Mesendoderm (in vitro differentiated cells): ENCODE data around the gene RYR2.

Experiments
- DNase-seq: peaks from one replicate; pipeline ENCODE4 v3.0.0; 2013
- H2AK5ac ChIP-seq: 2 replicates; pipeline ENCODE4 v1.6.1; 2013; ENCODE audit warnings: low read length, inconsistent platforms
- H2BK120ac ChIP-seq: 2 replicates; pipeline ENCODE4 v1.6.1; 2013; ENCODE audit warnings: low read depth, mild to moderate bottlenecking, low read length, moderate library complexity, mixed read lengths
- H2BK15ac ChIP-seq: replicated peaks from 2 replicates; pipeline ENCODE4 v1.6.1; 2013; ENCODE audit warnings: low read depth, mild to moderate bottlenecking, moderate library complexity
- H2BK5ac ChIP-seq: 2 replicates; pipeline ENCODE4 v1.6.1; 2013; ENCODE audit warnings: low read length, inconsistent platforms
- H3K18ac ChIP-seq: 2 replicates; pipeline ENCODE4 v1.6.1; 2013; ENCODE audit warnings: mild to moderate bottlenecking, low read length, mixed read lengths
- H3K23ac ChIP-seq: one replicate; pipeline ENCODE4 v1.6.1; 2013; ENCODE audit warnings: low read length
- H3K27ac ChIP-seq: 2 replicates; pipeline ENCODE4 v1.5.1; 2013; ENCODE audit warnings: low read depth, mild to moderate bottlenecking, inconsistent platforms, low read length, moderate library complexity
- H3K27me3 ChIP-seq: 2 replicates; pipeline ENCODE4 v1.6.1; 2013; ENCODE audit warnings: low read length, control low read depth, mild to moderate bottlenecking, inconsistent platforms; ENCODE audit not compliant: insufficient read depth, poor library complexity
- H3K36me3 ChIP-seq: 2 replicates; pipeline ENCODE4 v1.6.1; 2013; ENCODE audit warnings: low read length, inconsistent platforms; ENCODE audit not compliant: control insufficient read depth, insufficient read depth
- H3K4ac ChIP-seq: one replicate; pipeline ENCODE4 v1.6.1; 2013; ENCODE audit warnings: low read depth, mild to moderate bottlenecking, low read length, moderate library complexity
- H3K4me1 ChIP-seq: 2 replicates; pipeline ENCODE4 v1.6.1; 2013; ENCODE audit warnings: low read depth, low read length, inconsistent platforms; ENCODE audit not compliant: control insufficient read depth
- H3K4me2 ChIP-seq: 2 replicates; pipeline ENCODE4 v1.6.1; 2013; ENCODE audit warnings: low read length
- H3K4me3 ChIP-seq: 2 replicates; pipeline ENCODE4 v1.5.1; 2013; ENCODE audit warnings: mild to moderate bottlenecking, low read length
- H3K56ac ChIP-seq: one replicate; pipeline ENCODE4 v1.6.1; 2013; ENCODE audit warnings: low read length
- H3K79me1 ChIP-seq: 2 replicates; pipeline ENCODE4 v1.6.1; 2013; ENCODE audit warnings: low read length, inconsistent platforms
- H3K79me2 ChIP-seq: 2 replicates; pipeline ENCODE4 v1.6.1; 2013; ENCODE audit warnings: mild to moderate bottlenecking, low read length; ENCODE audit not compliant: control insufficient read depth, insufficient read depth
- H3K9ac ChIP-seq: 2 replicates; pipeline ENCODE4 v1.6.1; 2013; ENCODE audit warnings: low read length, inconsistent platforms
- H4K5ac ChIP-seq: one replicate; pipeline ENCODE4 v1.6.1; 2013; ENCODE audit warnings: low read length
- H4K8ac ChIP-seq: one replicate; pipeline ENCODE4 v1.6.1; 2013; ENCODE audit warnings: low read depth, mild to moderate bottlenecking, control low read depth, low read length, moderate library complexity
- WGBS: extraction: QIAGEN DNeasy Blood & Tissue Kit; methylation state at CpG from one replicate; pipeline ENCODE4 v1.1.7; 2013; ENCODE audit warnings: low lambda C conversion rate, missing lambda C conversion rate; ENCODE audit not compliant: insufficient coverage; ENCODE audit errors: extremely low coverage; 5-methylcytosine and 5-hydroxymethylcytosine counted together

Gene RYR2

GRCh38 chr1:237730826-237731350 is 688.9 kb downstream of the RYR2 start:
- H3K9ac ChIP-seq = no peak overlapping the region
- H3K4me1 ChIP-seq = no peaks in the 10 kb centered on the region
- H4K8ac ChIP-seq = no peak overlapping the region
- no peak overlapping the region for H3K4me3 ChIP-seq
- H3K18ac ChIP-seq = no peak overlapping the region
- no peak overlapping the region for H2BK5ac ChIP-seq
- H3K79me2 ChIP-seq = no peaks in the 10 kb centered on the region
- no peak overlapping the region for H2AK5ac ChIP-seq
- H3K4me2 ChIP-seq = no peak overlapping the region
- H3K27me3 ChIP-seq = no peaks in the 10 kb centered on the region
- no peak overlapping the region for H2BK120ac ChIP-seq
- H3K4ac ChIP-seq = no peak overlapping the region
- H3K27ac ChIP-seq = no peak overlapping the region
- no peak overlapping the region for H2BK15ac ChIP-seq
- no peak for DNase-seq
- WGBS = no CpG with 5 or more reads among the region's 1 CpG
- no peak overlapping the region for H3K56ac ChIP-seq
- no peaks in the 10 kb centered on the region for H3K79me1 ChIP-seq
- H3K36me3 ChIP-seq = no peaks in the 10 kb centered on the region
- no peak overlapping the region for H4K5ac ChIP-seq
- H3K23ac ChIP-seq = no peak overlapping the region

GRCh38 chr1:237732657-237733056 is 690.7 kb downstream of the RYR2 start:
- WGBS = no CpG with 5 or more reads among the region's 2 CpGs
- Histone ChIP-seq H3K18ac (no peak overlapping the region), H4K5ac (no peak overlapping the region), H3K79me1 (no peaks in the 10 kb centered on the region), H2BK120ac (no peak overlapping the region), H3K4me3 (no peak overlapping the region), H3K4me1 (no peaks in the 10 kb centered on the region), H3K79me2 (no peaks in the 10 kb centered on the region), H3K36me3 (no peaks in the 10 kb centered on the region), H3K9ac (no peak overlapping the region), H3K4ac (no peak overlapping the region), H3K23ac (no peak overlapping the region), H3K27me3 (no peaks in the 10 kb centered on the region), H3K27ac (no peak overlapping the region), H2AK5ac (no peak overlapping the region), H2BK15ac (no peak overlapping the region), H2BK5ac (no peak overlapping the region), H3K4me2 (no peak overlapping the region), H4K8ac (no peak overlapping the region), H3K56ac (no peak overlapping the region)
- DNase-seq = no peak

- Histone ChIP-seq H3K9ac (no peak overlapping the region), H3K23ac (no peak overlapping the region), H2BK15ac (no peak overlapping the region), H2BK120ac (no peak overlapping the region), H3K4me2 (no peak overlapping the region), H3K27ac (no peak overlapping the region), H3K79me1 (no peaks in the 10 kb centered on the region), H4K8ac (no peak overlapping the region), H3K79me2 (no peaks in the 10 kb centered on the region), H4K5ac (no peak overlapping the region), H3K18ac (no peak overlapping the region), H3K4me1 (no peaks in the 10 kb centered on the region), H3K27me3 (no peaks in the 10 kb centered on the region), H2AK5ac (no peak overlapping the region), H3K4me3 (no peak overlapping the region), H3K56ac (no peak overlapping the region), H3K4ac (no peak overlapping the region), H2BK5ac (no peak overlapping the region), H3K36me3 (no peaks in the 10 kb centered on the region)
- peak; percentile 80 for DNase-seq
- no CpG with 5 or more reads among the region's 8 CpGs for WGBS
These were observed 694.5 kb downstream of the RYR2 start for GRCh38 chr1:237736372-237737029.

GRCh38 chr1:237737448-237737847 is 695.5 kb downstream of the RYR2 start:
- DNase-seq = no peak

GRCh38 chr1:237737938-237738610 is 696.1 kb downstream of the RYR2 start:
- no peak overlapping the region for H4K8ac ChIP-seq
- H3K27ac ChIP-seq = no peak overlapping the region
- no peaks in the 10 kb centered on the region for H3K27me3 ChIP-seq
- no peak overlapping the region for H3K4me3 ChIP-seq
- DNase-seq = no peak
- H3K79me2 ChIP-seq = no peaks in the 10 kb centered on the region
- no peak overlapping the region for H2BK5ac ChIP-seq
- H3K23ac ChIP-seq = no peak overlapping the region
- H3K4me1 ChIP-seq = no peaks in the 10 kb centered on the region
- no peaks in the 10 kb centered on the region for H3K79me1 ChIP-seq
- H3K9ac ChIP-seq = no peak overlapping the region
- H2BK15ac ChIP-seq = no peak overlapping the region
- no CpG with 5 or more reads among the region's 5 CpGs for WGBS
- no peak overlapping the region for H3K4ac ChIP-seq
- H3K56ac ChIP-seq = no peak overlapping the region
- H3K36me3 ChIP-seq = no peaks in the 10 kb centered on the region
- H3K4me2 ChIP-seq = no peak overlapping the region
- no peak overlapping the region for H4K5ac ChIP-seq
- no peak overlapping the region for H3K18ac ChIP-seq
- no peak overlapping the region for H2AK5ac ChIP-seq
- no peak overlapping the region for H2BK120ac ChIP-seq

More at GRCh38 chr1:237737448-237737847, 695.5 kb downstream of the RYR2 start:
- Histone ChIP-seq H3K27me3 (no peaks in the 10 kb centered on the region), H3K79me1 (no peaks in the 10 kb centered on the region), H2BK120ac (no peak overlapping the region), H3K18ac (no peak overlapping the region), H4K5ac (no peak overlapping the region), H3K4ac (no peak overlapping the region), H3K23ac (no peak overlapping the region), H3K56ac (no peak overlapping the region), H2BK15ac (no peak overlapping the region), H2AK5ac (no peak overlapping the region), H3K9ac (no peak overlapping the region), H2BK5ac (no peak overlapping the region), H3K36me3 (no peaks in the 10 kb centered on the region), H4K8ac (no peak overlapping the region), H3K4me1 (no peaks in the 10 kb centered on the region), H3K4me3 (no peak overlapping the region), H3K79me2 (no peaks in the 10 kb centered on the region), H3K27ac (no peak overlapping the region), H3K4me2 (no peak overlapping the region)
